AG09309 (cell line): Measurements from ENCODE around the gene SEMA6D.

Experiments used
- DNase-seq: peaks from one replicate; pipeline ENCODE4 v3.0.0-alpha.2; 2010; ENCODE audit warnings: low read depth
- H3K4me3 ChIP-seq: 2 replicates; pipeline ENCODE4 v1.5.1; 2011; ENCODE audit warnings: mild to moderate bottlenecking, low read depth, low read length, moderate library complexity; ENCODE audit not compliant: control insufficient read depth
- TF ChIP-seq, protein P1 (sequence below): IDR thresholded peaks from 2 replicates; pipeline ENCODE4 v1.5.1; 2011; ENCODE audit warnings: mild to moderate bottlenecking, low read depth, low read length, inconsistent platforms; ENCODE audit not compliant: insufficient read depth, control insufficient read depth; ENCODE audit errors: missing control alignments

The SEMA6D gene

DNA sequence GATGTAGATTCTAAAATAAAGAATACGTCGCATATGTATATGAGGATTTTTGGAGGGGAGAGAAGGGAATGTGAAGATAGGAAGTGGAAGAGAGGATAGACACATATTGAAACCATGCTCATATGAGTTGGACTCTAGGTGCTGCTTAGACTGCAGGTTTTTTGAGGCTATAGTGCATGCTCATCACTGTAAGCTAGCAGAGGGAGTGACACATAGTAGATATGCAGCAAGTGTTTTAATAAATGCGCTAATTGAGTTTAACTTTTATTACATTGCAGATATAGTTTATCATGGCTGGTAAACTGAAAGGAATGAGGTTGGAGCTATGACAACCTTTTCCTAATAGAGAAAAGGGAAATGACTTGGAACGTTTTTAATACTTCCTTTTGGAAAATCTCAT is 7.7 kb downstream of the SEMA6D start:
- H3K4me3 ChIP-seq, result no peak overlapping the region
- no peak for DNase-seq
- TF ChIP-seq, protein P1, sequence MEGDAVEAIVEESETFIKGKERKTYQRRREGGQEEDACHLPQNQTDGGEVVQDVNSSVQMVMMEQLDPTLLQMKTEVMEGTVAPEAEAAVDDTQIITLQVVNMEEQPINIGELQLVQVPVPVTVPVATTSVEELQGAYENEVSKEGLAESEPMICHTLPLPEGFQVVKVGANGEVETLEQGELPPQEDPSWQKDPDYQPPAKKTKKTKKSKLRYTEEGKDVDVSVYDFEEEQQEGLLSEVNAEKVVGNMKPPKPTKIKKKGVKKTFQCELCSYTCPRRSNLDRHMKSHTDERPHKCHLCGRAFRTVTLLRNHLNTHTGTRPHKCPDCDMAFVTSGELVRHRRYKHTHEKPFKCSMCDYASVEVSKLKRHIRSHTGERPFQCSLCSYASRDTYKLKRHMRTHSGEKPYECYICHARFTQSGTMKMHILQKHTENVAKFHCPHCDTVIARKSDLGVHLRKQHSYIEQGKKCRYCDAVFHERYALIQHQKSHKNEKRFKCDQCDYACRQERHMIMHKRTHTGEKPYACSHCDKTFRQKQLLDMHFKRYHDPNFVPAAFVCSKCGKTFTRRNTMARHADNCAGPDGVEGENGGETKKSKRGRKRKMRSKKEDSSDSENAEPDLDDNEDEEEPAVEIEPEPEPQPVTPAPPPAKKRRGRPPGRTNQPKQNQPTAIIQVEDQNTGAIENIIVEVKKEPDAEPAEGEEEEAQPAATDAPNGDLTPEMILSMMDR, result no peak

DNA sequence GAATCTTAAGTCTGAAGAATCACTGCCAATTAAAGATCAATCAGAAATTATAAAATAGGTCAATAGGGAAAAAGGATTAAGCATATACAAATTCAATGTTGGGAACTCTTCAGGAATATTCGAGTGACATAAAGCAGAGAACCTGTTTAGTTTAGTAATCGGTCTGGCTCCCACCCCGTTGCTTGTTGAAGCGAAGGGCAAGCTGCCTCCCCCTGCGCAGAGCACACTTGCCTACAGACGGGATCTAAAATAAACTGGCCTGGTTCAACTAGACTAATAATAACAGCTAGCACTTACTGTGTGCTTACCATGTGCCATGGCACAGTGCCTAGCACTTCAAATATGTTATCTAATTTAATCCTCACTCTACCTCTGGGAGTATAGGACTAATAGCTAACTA is 8.6 kb downstream of the SEMA6D start:
- TF ChIP-seq, protein P1, result no peak
- no peak for DNase-seq
- H3K4me3 ChIP-seq, result no peak overlapping the region

- TF ChIP-seq, protein P1, result no peak
- H3K4me3 ChIP-seq, result no peak overlapping the region
- DNase-seq, result no peak
These were observed 9.1 kb downstream of the SEMA6D start for GRCh38 chr15:47726399-47726823.

GRCh38 chr15:47727137-47727536 is 9.8 kb downstream of the SEMA6D start:
- no peak overlapping the region for H3K4me3 ChIP-seq
- no peak for DNase-seq
- TF ChIP-seq, protein P1, result no peak

DNA sequence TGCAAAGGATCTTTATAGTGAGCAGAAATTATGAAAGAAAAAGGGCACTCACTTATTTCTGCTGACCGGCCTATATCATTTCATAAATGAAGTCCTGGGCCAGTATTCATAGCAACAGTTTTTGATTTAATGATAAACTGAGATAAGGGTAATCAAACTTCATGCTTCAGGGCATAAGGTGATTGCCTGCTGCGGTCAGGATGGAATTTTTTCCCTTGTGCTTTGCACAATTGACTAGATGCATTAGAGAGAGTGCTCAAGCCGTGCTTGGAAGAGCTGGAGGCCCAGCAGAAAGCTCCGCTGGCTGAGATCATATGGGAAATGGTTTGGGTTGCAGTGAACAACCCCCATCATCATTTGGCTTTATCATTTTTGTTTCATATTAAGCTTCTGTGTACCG is 10.4 kb downstream of the SEMA6D start:
- no peak overlapping the region for H3K4me3 ChIP-seq
- TF ChIP-seq, protein P1, result no peak
- DNase-seq, result no peak

DNA sequence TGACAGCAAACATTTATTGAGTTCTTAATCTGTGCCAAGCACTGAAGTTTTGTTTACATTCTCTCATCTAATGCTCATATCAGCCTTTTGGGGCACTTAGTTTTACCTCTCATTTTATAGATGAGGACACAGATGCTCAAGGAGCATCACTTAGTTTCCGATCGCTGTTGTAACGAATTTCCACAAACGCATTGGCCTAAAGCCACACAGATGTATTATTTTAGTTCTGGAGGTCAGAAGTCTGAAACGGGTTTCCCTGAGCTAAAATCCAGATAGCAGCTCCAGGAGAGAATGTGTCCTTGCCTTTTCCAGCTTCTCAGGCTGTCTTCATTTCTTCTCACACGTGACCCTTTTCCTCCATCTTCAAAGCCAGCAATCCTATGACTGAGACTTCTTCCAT is 11.1 kb downstream of the SEMA6D start:
- no peak overlapping the region for H3K4me3 ChIP-seq
- TF ChIP-seq, protein P1, result no peak
- no peak for DNase-seq

DNA sequence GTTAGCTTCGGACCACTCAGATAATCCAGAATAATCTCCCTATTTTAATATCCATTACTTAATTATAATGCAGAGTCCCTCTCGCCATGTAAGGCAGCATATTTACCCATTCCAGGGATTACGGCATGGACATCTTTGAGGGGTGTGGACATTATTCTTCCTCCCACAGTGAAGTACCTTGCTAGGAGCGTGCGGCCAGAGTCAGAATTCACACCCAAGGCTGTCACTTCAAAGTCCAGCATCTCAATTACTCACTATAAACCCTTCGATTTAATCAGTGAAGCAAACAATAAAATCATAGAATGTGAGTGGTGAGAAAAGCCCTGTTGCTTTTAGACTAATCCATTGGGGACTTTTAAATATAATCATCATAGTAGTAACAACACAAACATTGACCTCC is 11.6 kb downstream of the SEMA6D start:
- no peak for DNase-seq
- TF ChIP-seq, protein P1, result no peak
- H3K4me3 ChIP-seq, result no peak overlapping the region
